Heart left ventricle (tissue), 13 donors: ENCODE data around the gene TMEM145.

Source experiments
- CTCF ChIP-seq, 12 donors: fragments of 200-600 bp; sonication (generic) in 4 of 12; IDR thresholded peaks; one replicate each; pipeline versions ENCODE4 v1.5.0 to v1.8.0; 2018 to 2022; ENCODE audit warnings: antibody characterized with exemption in 12 of 12, mild to moderate bottlenecking in 5 of 12
- POLR2A ChIP-seq, 2 donors: fragments of 450-650 bp; IDR thresholded peaks; one replicate each; pipeline ENCODE4 v1.6.1; 2017; ENCODE audit warnings: antibody characterized with exemption in 2 of 2, mild to moderate bottlenecking in 2 of 2, moderate library complexity in 2 of 2
- donor health status: ischemic (EF 13 %, LVEDD 7.1; RV severe dilation, severe dysfunction).
- donor health status: DM: no; HTN: yes; CAD: no.
- donor health status: DM: no; HTN: no; CAD: no.
- donor health status: ischemic (EF 25% LVEDD 6.9; RV normal size, moderate dysfunction).
- donor health status: ischemic (EF 25% LVEDD 5.7; RV mildly dilated, moderate dysfunction).
- donor health status: ischemic (EF 35%, LVEDD 5.7; RV mildly dilated, moderate dysfunction).
- donor health status: nonischemic (EF 11% LVEDD 7.7; RV severe dilation, severe dysfunction).
- donor health status: DM: yes; HTN: yes; CAD: no.
- donor health status: PGD.
- donor health status: ischemic (EF 29% LVEDD 5.4; RV normal size, mild dysfunction).
- donor health status: nonischemic (EF 23%, LVEDD 6.1; RV moderate dilation, normal function).

- TF ChIP-seq CTCF (IDR thresholded peaks at IDR 0.05): no peak
- no peak for TF ChIP-seq POLR2A (IDR thresholded peaks at IDR 0.05)
Measured at GRCh38 chr19:42315024-42315423, 1.9 kb downstream of the TMEM145 start.
